Measurements from ENCODE around the gene MBD5.

Gene MBD5

GRCh38 chr2:148479398-148479797, 458.5 kb downstream of the MBD5 start:
- H3K4me3 ChIP-seq (ENCODE audit: low read depth, low read length) = no peak overlapping the region
- DNase-seq (ENCODE audit: low read depth) = no peak
- no peak for TF ChIP-seq CTCF (conservative IDR thresholded peaks at IDR 0.05; ENCODE audit: low read depth, low read length)

- no peak for DNase-seq (ENCODE audit: low read depth)
- no peak for TF ChIP-seq CTCF (conservative IDR thresholded peaks at IDR 0.05; ENCODE audit: low read depth, low read length)
- no peak overlapping the region for H3K4me3 ChIP-seq (ENCODE audit: low read depth, low read length)
Observed at GRCh38 chr2:148483665-148484064, 462.8 kb downstream of the MBD5 start.

- no peak for TF ChIP-seq CTCF (conservative IDR thresholded peaks at IDR 0.05; ENCODE audit: low read depth, low read length)
- no peak for DNase-seq (ENCODE audit: low read depth)
- no peak overlapping the region for H3K4me3 ChIP-seq (ENCODE audit: low read depth, low read length)
Observed at GRCh38 chr2:148484066-148484465, 463.2 kb downstream of the MBD5 start.

- no peak for DNase-seq (ENCODE audit: low read depth)
- no peak for TF ChIP-seq CTCF (conservative IDR thresholded peaks at IDR 0.05; ENCODE audit: low read depth, low read length)
Observed at GRCh38 chr2:148486655-148487054, 465.8 kb downstream of the MBD5 start.

GRCh38 chr2:148487439-148487838, 466.5 kb downstream of the MBD5 start:
- no peak overlapping the region for H3K4me3 ChIP-seq (ENCODE audit: low read depth, low read length)
- no peak for DNase-seq (ENCODE audit: low read depth)
- no peak for TF ChIP-seq CTCF (conservative IDR thresholded peaks at IDR 0.05; ENCODE audit: low read depth, low read length)

More at GRCh38 chr2:148486655-148487054, 465.8 kb downstream of the MBD5 start:
- H3K4me3 ChIP-seq (ENCODE audit: low read depth, low read length) = no peak overlapping the region

- DNase-seq (ENCODE audit: low read depth) = no peak
- H3K4me3 ChIP-seq (ENCODE audit: low read depth, low read length) = no peak overlapping the region
- no peak for TF ChIP-seq CTCF (conservative IDR thresholded peaks at IDR 0.05; ENCODE audit: low read depth, low read length)
Observed at GRCh38 chr2:148490840-148491439, 470.0 kb downstream of the MBD5 start.

- no peak for TF ChIP-seq CTCF (conservative IDR thresholded peaks at IDR 0.05; ENCODE audit: low read depth, low read length)
- no peak for DNase-seq (ENCODE audit: low read depth)
- H3K4me3 ChIP-seq (ENCODE audit: low read depth, low read length) = no peak overlapping the region
Observed at GRCh38 chr2:148493822-148494563, 473.1 kb downstream of the MBD5 start.

All from choroid plexus epithelial cell (primary cell).